ENCODE data around the gene OSM.

OSM gene

DNA sequence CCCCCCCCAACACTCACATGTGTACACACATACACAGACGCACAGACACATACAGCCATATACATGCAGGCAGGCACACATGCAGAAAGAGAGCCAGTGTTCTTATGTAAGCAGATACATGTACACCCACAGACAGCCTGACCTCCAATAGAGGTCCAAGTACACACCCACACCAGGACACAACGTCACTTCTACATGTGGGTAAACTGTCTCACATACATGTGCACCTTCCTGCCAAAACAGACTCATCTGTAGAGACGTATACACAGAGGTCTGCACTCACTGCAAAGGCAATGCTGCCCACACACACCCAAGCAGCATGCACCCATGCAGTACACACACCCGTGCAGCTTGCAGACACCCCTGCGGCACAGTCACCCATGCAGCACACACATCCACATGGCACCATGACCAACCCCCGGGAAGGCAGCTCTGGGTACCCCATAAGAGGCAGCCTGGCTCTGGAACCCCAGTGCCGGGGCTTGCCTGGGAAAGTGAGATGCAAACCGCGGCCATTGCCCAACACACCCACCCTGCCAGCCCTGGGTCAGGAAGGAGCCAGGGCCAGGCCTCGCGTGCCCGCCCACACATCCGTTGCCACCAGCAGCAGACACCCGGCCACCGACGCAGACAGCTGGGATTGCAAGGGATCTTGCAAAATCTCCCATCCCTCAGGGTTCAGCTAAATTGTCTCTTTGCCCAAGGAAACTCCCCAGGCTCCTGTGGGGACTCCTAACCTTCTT, 12.6 kb upstream of the OSM start:
- no peaks in the 10 kb centered on the region for H3K9me3 ChIP-seq (ENCODE audit: control insufficient read depth, insufficient read depth, low read length)
- H3K9ac ChIP-seq (ENCODE audit: low read depth, low read length): no peak overlapping the region
- no peaks in the 10 kb centered on the region for H3K27me3 ChIP-seq (ENCODE audit: control insufficient read depth, insufficient read depth, low read length)
- no peaks in the 10 kb centered on the region for H3K36me3 ChIP-seq (ENCODE audit: control insufficient read depth, insufficient read depth, low read length)
- no peak overlapping the region for H3K4me3 ChIP-seq (ENCODE audit: low read depth, low read length)
- H3K4me1 ChIP-seq (ENCODE audit: control insufficient read depth, insufficient read depth, low read length): no peaks in the 10 kb centered on the region

- H3K9me3 ChIP-seq (ENCODE audit: control insufficient read depth, insufficient read depth, low read length): no peaks in the 10 kb centered on the region
- no peaks in the 10 kb centered on the region for H3K27me3 ChIP-seq (ENCODE audit: control insufficient read depth, insufficient read depth, low read length)
- no peak overlapping the region for H3K9ac ChIP-seq (ENCODE audit: low read depth, low read length)
- H3K36me3 ChIP-seq (ENCODE audit: control insufficient read depth, insufficient read depth, low read length): no peaks in the 10 kb centered on the region
- H3K4me1 ChIP-seq (ENCODE audit: control insufficient read depth, insufficient read depth, low read length): no peaks in the 10 kb centered on the region
- no peak overlapping the region for H3K4me3 ChIP-seq (ENCODE audit: low read depth, low read length)
Measured at GRCh38 chr22:30277547-30278344, 11.1 kb upstream of the OSM start.

DNA sequence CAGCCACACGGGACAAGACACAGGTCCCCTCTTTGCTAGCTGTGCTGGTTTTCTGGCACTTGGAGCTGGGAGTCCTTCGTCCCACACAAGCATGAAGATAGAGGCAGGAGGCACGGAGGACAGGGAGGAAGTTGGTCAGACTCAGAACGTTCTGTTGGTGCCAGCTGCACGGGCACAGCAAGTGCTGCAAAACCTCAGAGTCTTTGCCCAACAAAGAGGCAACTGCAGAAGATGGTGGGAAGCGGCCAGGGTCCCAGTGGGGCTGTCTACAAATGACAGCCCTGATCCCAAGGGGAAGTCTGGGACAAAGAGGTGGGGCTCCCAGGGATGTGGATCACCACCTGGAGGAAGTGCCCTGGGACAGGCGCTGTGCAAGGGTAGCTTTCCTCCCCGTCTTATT, 9.4 kb upstream of the OSM start:
- Histone ChIP-seq H3K36me3 (ENCODE audit: control insufficient read depth, insufficient read depth, low read length) (no peaks in the 10 kb centered on the region), H3K9me3 (ENCODE audit: control insufficient read depth, insufficient read depth, low read length) (no peaks in the 10 kb centered on the region), H3K9ac (ENCODE audit: low read depth, low read length) (no peak overlapping the region), H3K4me1 (ENCODE audit: control insufficient read depth, insufficient read depth, low read length) (no peaks in the 10 kb centered on the region), H3K4me3 (ENCODE audit: low read depth, low read length) (no peak overlapping the region), H3K27me3 (ENCODE audit: control insufficient read depth, insufficient read depth, low read length) (no peaks in the 10 kb centered on the region)

DNA sequence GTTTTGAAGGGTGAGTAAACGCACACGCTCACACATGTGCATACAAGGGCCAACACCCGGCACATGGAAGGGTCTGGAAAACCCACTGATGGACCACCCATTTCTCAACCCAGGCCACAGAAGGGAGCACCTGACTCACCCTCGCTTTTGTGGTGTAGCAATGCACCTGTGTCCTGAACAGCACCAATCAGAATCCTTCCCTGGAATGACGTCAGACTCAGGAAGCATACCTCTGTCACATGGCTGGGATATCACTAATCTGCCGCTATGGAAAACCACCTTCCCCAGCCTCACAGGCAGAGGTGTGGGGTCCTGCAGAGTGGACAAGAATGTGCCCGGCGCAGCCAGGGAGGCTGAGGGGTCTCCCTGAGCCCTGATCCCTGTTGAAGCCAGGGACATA, 9.0 kb upstream of the OSM start:
- no peak overlapping the region for H3K4me3 ChIP-seq (ENCODE audit: low read depth, low read length)
- no peaks in the 10 kb centered on the region for H3K4me1 ChIP-seq (ENCODE audit: control insufficient read depth, insufficient read depth, low read length)
- H3K36me3 ChIP-seq (ENCODE audit: control insufficient read depth, insufficient read depth, low read length): no peaks in the 10 kb centered on the region
- H3K9me3 ChIP-seq (ENCODE audit: control insufficient read depth, insufficient read depth, low read length): no peaks in the 10 kb centered on the region
- H3K27me3 ChIP-seq (ENCODE audit: control insufficient read depth, insufficient read depth, low read length): no peaks in the 10 kb centered on the region
- no peak overlapping the region for H3K9ac ChIP-seq (ENCODE audit: low read depth, low read length)

DNA sequence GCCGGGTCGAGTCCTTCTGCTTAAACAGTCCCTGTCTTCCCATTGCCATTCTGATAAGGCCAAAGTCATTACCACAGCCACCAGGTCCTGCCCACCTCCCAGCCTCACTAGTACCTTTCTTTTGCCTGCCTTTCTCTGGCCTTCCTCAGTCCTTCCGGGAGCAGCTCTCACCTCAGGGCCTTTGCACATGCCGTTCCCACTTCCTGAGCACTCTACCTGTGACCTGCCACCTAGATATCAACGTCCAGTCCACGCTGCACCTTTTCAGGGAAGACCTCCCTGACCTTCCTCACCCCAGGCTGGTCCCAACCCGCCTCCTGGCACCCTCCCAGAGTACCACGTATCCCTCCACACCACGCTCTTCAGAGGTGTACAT, 7.8 kb upstream of the OSM start:
- Histone ChIP-seq H3K36me3 (ENCODE audit: control insufficient read depth, insufficient read depth, low read length) (no peaks in the 10 kb centered on the region), H3K9me3 (ENCODE audit: control insufficient read depth, insufficient read depth, low read length) (no peaks in the 10 kb centered on the region), H3K4me3 (ENCODE audit: low read depth, low read length) (no peak overlapping the region), H3K9ac (ENCODE audit: low read depth, low read length) (no peak overlapping the region), H3K27me3 (ENCODE audit: control insufficient read depth, insufficient read depth, low read length) (no peaks in the 10 kb centered on the region), H3K4me1 (ENCODE audit: control insufficient read depth, insufficient read depth, low read length) (no peaks in the 10 kb centered on the region)

DNA sequence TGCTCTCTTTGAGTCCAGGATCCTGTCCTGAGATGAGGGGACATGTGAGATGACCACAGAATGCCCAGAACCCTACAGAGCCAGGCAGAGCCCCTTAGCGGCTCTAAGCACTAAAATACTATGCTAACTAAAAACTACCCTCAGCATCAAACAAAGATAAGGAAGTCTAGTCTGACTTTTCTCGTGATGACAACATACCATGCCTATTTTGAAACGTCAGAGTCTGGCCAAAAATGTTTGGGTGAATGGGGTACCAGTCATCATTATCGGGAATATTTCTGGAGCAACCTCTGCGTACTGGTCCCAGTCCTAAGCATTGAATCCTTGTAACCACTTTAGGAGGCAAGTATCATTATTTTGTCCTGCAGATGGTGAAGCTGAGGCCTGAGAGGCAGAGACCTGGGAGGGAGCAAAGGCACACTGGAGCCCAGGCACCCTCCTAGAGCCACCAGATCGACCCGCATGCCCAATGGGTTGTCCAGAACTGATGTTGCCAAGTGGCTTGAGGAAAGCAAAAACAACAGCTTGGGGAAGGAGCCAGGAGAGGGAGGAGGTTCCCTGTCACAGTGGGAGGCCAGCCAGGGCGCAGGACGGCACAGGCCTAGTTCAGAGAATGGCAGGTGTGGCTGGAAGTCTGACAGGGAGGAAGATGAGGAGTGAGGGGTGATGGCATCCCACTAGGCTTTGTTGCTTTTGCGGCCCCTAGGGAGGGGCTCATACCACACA, 7.2 kb upstream of the OSM start:
- Histone ChIP-seq H3K9me3 (ENCODE audit: control insufficient read depth, insufficient read depth, low read length) (no peaks in the 10 kb centered on the region), H3K9ac (ENCODE audit: low read depth, low read length) (no peak overlapping the region), H3K36me3 (ENCODE audit: control insufficient read depth, insufficient read depth, low read length) (no peaks in the 10 kb centered on the region), H3K4me1 (ENCODE audit: control insufficient read depth, insufficient read depth, low read length) (no peaks in the 10 kb centered on the region), H3K27me3 (ENCODE audit: control insufficient read depth, insufficient read depth, low read length) (no peaks in the 10 kb centered on the region), H3K4me3 (ENCODE audit: low read depth, low read length) (no peak overlapping the region)

DNA sequence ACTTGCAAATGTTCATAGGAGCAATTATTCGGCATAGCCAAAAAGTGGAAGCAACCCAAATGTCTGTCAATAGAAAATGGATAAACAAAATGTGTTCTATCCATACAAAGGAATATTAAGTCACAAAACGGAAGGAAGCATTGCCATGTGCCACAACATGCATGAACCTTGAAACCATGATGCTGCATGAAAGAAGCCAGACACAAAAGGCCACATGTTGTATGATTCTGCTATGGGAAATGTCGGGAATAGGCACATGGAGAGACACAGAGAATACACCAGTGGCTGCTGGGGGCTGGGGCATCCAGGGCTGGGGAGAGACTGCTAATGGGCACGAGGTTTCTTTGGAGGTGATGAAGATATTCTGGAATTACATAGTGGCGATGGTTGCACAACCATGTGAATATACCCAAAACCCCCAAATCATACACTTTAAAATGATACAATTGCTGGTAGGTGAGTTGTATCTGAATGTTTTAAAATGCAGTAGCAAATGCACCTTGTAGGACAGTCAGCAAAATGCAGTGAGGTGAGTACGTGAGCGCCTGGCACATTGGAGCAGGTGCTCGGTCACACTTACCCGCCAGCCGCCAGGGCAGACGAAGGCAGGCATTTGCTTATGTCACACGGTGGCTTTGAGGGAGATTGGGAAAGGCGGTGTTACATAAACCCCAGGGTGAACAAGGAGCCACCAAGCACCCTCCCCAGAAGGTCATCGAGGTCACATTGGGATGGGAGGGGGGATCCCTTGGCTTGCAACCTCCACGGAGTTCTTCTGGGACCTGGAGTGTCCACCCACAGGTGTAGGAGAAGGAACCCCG, 6.3 kb upstream of the OSM start:
- H3K4me1 ChIP-seq (ENCODE audit: control insufficient read depth, insufficient read depth, low read length): no peaks in the 10 kb centered on the region
- H3K9ac ChIP-seq (ENCODE audit: low read depth, low read length): no peak overlapping the region
- no peaks in the 10 kb centered on the region for H3K9me3 ChIP-seq (ENCODE audit: control insufficient read depth, insufficient read depth, low read length)
- H3K27me3 ChIP-seq (ENCODE audit: control insufficient read depth, insufficient read depth, low read length): no peaks in the 10 kb centered on the region
- no peaks in the 10 kb centered on the region for H3K36me3 ChIP-seq (ENCODE audit: control insufficient read depth, insufficient read depth, low read length)
- no peak overlapping the region for H3K4me3 ChIP-seq (ENCODE audit: low read depth, low read length)

DNA sequence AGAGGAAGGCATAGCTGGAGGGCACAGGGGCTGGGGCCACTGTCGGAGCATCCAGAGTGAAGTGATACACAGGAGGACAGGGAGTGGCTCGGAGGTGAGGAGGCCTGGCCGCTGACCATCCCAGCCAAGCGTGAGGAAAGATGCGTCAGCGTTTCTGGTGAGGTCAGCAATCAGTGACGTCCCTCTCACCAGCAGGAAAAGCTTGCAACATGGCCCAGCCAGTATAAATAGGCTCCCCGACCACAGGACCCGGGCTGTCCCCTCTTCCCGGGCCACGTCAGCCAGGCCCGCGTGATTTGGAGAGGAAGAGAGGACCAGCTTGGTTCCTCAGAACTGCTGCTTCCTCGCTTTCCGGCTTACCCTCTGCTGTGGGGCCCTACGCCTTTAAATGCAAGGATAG, 4.2 kb upstream of the OSM start:
- Histone ChIP-seq H3K4me1 (ENCODE audit: control insufficient read depth, insufficient read depth, low read length) (no peaks in the 10 kb centered on the region), H3K36me3 (ENCODE audit: control insufficient read depth, insufficient read depth, low read length) (no peaks in the 10 kb centered on the region), H3K27me3 (ENCODE audit: control insufficient read depth, insufficient read depth, low read length) (no peaks in the 10 kb centered on the region), H3K9ac (ENCODE audit: low read depth, low read length) (no peak overlapping the region), H3K4me3 (ENCODE audit: low read depth, low read length) (no peak overlapping the region), H3K9me3 (ENCODE audit: control insufficient read depth, insufficient read depth, low read length) (no peaks in the 10 kb centered on the region)

DNA sequence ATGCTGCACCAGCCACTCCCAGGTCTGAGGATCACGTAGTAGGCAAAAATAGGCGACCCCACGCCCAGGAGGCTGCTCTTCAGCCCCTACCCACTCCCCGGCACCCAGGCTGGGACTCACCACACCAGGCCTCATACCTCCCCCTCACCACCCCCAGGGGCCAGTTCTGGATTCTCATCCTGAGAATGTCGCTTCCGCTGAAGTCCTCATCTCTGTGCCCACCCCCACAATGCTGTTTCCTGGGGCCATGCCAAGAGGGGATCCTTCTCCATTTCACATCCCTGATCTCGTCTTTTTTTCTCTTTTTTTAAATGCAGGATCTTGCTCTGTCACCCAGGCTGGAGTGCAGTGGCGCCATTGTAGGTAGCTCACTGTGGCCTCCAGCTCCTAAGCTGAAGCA, 1.7 kb upstream of the OSM start:
- Histone ChIP-seq H3K4me1 (ENCODE audit: control insufficient read depth, insufficient read depth, low read length) (no peaks in the 10 kb centered on the region), H3K4me3 (ENCODE audit: low read depth, low read length) (no peak overlapping the region), H3K9me3 (ENCODE audit: control insufficient read depth, insufficient read depth, low read length) (no peaks in the 10 kb centered on the region), H3K27me3 (ENCODE audit: control insufficient read depth, insufficient read depth, low read length) (peaks cover 2% of the 10 kb centered on the region), H3K9ac (ENCODE audit: low read depth, low read length) (no peak overlapping the region), H3K36me3 (ENCODE audit: control insufficient read depth, insufficient read depth, low read length) (no peaks in the 10 kb centered on the region)

DNA sequence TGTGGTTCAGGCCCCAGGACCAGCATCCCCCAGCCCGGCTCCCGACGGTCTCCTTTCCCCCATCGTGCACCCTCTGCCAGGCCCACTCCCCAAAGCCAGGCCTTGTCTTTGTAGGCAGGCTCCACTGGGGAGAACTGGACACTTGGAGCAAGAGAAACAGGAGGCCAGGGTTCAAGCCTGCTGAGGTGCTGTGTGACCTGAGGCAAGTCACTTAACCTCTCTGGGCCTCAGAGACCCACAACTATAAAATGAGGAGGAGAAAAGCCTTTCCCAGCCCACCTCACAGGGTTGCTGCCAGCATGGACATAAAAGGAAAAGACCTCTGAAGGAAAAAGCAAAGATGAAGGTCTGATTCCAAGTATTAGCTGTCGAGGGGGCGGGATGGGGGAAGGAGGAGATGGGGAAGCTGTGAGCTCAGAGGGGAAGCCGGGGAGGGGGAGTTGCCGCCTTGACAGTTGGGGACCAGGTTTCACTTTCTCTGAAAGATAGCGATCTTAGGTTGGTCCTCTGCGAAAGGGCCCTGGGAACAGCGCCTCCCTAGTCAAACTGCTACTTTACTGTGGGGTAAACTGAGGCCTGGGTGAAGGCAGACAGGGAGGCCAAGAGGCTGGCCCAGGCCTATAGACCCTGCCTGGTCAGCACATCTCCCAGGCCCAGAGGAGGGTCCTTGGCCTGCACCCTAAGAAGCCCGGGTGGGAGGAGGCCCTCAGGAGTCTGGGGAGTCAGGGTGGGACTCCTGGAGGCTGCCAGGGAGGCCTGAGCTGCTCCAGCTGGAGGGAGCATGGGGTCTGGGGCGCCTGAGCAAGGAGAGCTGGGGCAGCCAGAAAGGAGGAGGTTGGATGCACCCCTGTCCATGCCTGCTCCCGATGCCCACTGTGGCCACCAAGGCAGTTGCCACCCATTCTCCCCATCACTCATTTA, 991 bp upstream of the OSM start:
- peaks cover 2% of the 10 kb centered on the region for H3K27me3 ChIP-seq (ENCODE audit: control insufficient read depth, insufficient read depth, low read length)
- no peak overlapping the region for H3K4me3 ChIP-seq (ENCODE audit: low read depth, low read length)
- no peaks in the 10 kb centered on the region for H3K4me1 ChIP-seq (ENCODE audit: control insufficient read depth, insufficient read depth, low read length)
- H3K9me3 ChIP-seq (ENCODE audit: control insufficient read depth, insufficient read depth, low read length): no peaks in the 10 kb centered on the region
- H3K9ac ChIP-seq (ENCODE audit: low read depth, low read length): no peak overlapping the region
- no peaks in the 10 kb centered on the region for H3K36me3 ChIP-seq (ENCODE audit: control insufficient read depth, insufficient read depth, low read length)

All from iPS-15b (cell line).